Measurements from ENCODE around the gene USP54. TPM values are rescaled to one million over a fixed set of nuclear protein-coding genes. Genes with fewer than 3 reads are reported as not detected.

USP54 gene
- total and polyA plus RNA-seq, 9 of the 15 experiments (the other 6 are each of a cell fraction or from before 2014, with no cell fraction given), result 3.8 to 40.1 (median 16.9) TPM

DNA sequence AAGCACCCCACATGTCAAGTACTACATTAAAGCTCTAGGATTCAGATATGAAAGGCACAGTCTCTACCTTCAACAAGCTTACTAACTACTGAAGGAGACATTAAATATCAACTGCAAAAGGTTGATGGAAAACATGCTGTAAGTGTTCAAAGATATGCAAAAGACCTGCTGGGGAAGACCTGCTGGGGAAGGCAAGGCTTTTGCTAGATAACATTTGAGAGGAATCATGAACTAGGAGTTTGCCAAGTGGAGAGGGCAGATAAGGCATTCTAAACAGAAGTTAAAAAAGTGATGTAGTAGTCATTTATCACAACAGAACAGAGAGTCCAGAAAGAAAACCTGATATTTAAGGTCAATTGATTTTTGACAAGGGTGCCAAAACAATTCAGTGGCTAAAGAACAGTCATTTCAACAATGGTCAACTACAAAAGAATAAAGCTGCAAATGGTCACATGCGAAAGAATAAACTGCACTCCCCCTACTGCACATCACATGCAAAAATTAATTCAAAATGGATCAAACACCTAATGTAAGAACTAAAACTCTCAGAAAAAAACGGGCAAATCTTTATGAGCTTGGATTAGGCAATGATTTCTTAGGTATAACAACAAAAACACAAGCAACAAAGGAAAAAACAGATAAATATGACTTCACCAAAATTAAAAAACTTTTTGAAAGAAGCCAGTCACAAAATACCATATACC lies 134.8 kb downstream of the USP54 start (continued):
- TF ChIP-seq ZNF830 (CRISPR knock-in tag; IDR thresholded peaks at IDR 0.05) (no peak), HDAC3 (IDR thresholded peaks at IDR 0.05; ENCODE audit: borderline replicate concordance, partially characterized antibody) (peak; percentile 98), TCF3 (CRISPR knock-in tag; IDR thresholded peaks at IDR 0.05) (peak; percentile 100), BACH1 (tag; IDR thresholded peaks at IDR 0.05) (no peak; the same call in 1 of the 2 replicates), GATA2 (CRISPR knock-in tag; IDR thresholded peaks at IDR 0.05) (peak; percentile 99), ETV6 (IDR thresholded peaks at IDR 0.05; ENCODE audit: borderline replicate concordance in 1 of 2, low read depth in 2 of 2, low read length in 1 of 2) (peak in 1 of 2 experiments; percentile 51; a peak in 1 of 4 replicates), ETV6 (CRISPR knock-in tag; IDR thresholded peaks at IDR 0.05; ENCODE audit: borderline replicate concordance) (no peak), KDM2B (CRISPR knock-in tag; IDR thresholded peaks at IDR 0.05) (no peak), DACH1 (IDR thresholded peaks at IDR 0.05; ENCODE audit: partially characterized antibody) (peak; percentile 86)
- TF ChIP-seq, protein P1, sequence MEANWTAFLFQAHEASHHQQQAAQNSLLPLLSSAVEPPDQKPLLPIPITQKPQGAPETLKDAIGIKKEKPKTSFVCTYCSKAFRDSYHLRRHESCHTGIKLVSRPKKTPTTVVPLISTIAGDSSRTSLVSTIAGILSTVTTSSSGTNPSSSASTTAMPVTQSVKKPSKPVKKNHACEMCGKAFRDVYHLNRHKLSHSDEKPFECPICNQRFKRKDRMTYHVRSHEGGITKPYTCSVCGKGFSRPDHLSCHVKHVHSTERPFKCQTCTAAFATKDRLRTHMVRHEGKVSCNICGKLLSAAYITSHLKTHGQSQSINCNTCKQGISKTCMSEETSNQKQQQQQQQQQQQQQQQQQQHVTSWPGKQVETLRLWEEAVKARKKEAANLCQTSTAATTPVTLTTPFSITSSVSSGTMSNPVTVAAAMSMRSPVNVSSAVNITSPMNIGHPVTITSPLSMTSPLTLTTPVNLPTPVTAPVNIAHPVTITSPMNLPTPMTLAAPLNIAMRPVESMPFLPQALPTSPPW (CRISPR knock-in tag; IDR thresholded peaks at IDR 0.05), result peak; percentile 77
- TF ChIP-seq, protein P2, sequence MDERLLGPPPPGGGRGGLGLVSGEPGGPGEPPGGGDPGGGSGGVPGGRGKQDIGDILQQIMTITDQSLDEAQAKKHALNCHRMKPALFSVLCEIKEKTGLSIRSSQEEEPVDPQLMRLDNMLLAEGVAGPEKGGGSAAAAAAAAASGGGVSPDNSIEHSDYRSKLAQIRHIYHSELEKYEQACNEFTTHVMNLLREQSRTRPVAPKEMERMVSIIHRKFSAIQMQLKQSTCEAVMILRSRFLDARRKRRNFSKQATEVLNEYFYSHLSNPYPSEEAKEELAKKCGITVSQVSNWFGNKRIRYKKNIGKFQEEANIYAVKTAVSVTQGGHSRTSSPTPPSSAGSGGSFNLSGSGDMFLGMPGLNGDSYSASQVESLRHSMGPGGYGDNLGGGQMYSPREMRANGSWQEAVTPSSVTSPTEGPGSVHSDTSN (CRISPR knock-in tag; IDR thresholded peaks at IDR 0.05; ENCODE audit: low read depth), result no peak
- TF ChIP-seq, protein P2 (tag; conservative IDR thresholded peaks at IDR 0.05; ENCODE audit: low read depth), result peak; percentile 94
- TF ChIP-seq, protein P3, sequence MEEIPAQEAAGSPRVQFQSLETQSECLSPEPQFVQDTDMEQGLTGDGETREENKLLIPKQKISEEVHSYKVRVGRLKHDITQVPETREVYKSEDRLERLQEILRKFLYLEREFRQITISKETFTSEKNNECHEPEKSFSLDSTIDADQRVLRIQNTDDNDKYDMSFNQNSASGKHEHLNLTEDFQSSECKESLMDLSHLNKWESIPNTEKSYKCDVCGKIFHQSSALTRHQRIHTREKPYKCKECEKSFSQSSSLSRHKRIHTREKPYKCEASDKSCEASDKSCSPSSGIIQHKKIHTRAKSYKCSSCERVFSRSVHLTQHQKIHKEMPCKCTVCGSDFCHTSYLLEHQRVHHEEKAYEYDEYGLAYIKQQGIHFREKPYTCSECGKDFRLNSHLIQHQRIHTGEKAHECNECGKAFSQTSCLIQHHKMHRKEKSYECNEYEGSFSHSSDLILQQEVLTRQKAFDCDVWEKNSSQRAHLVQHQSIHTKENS (CRISPR knock-in tag; IDR thresholded peaks at IDR 0.05), result no peak
- TF ChIP-seq, protein P4, sequence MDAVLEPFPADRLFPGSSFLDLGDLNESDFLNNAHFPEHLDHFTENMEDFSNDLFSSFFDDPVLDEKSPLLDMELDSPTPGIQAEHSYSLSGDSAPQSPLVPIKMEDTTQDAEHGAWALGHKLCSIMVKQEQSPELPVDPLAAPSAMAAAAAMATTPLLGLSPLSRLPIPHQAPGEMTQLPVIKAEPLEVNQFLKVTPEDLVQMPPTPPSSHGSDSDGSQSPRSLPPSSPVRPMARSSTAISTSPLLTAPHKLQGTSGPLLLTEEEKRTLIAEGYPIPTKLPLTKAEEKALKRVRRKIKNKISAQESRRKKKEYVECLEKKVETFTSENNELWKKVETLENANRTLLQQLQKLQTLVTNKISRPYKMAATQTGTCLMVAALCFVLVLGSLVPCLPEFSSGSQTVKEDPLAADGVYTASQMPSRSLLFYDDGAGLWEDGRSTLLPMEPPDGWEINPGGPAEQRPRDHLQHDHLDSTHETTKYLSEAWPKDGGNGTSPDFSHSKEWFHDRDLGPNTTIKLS (IDR thresholded peaks at IDR 0.05; ENCODE audit: borderline replicate concordance, low read depth), result no peak
- TF ChIP-seq, protein P5, sequence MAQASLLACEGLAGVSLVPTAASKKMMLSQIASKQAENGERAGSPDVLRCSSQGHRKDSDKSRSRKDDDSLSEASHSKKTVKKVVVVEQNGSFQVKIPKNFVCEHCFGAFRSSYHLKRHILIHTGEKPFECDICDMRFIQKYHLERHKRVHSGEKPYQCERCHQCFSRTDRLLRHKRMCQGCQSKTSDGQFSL (CRISPR knock-in tag; IDR thresholded peaks at IDR 0.05), result no peak
- TF ChIP-seq, protein P5 (tag; IDR thresholded peaks at IDR 0.05), result no peak
- TF ChIP-seq, protein P6, sequence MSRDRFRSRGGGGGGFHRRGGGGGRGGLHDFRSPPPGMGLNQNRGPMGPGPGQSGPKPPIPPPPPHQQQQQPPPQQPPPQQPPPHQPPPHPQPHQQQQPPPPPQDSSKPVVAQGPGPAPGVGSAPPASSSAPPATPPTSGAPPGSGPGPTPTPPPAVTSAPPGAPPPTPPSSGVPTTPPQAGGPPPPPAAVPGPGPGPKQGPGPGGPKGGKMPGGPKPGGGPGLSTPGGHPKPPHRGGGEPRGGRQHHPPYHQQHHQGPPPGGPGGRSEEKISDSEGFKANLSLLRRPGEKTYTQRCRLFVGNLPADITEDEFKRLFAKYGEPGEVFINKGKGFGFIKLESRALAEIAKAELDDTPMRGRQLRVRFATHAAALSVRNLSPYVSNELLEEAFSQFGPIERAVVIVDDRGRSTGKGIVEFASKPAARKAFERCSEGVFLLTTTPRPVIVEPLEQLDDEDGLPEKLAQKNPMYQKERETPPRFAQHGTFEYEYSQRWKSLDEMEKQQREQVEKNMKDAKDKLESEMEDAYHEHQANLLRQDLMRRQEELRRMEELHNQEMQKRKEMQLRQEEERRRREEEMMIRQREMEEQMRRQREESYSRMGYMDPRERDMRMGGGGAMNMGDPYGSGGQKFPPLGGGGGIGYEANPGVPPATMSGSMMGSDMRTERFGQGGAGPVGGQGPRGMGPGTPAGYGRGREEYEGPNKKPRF (IDR thresholded peaks at IDR 0.05; ENCODE audit: low read depth, low read length), result no peak

Data from K562 (cell line).